Parathyroid adenoma (tissue), 2 donors: ENCODE measurements around the gene ANO10.

Experiments
- H2AFZ ChIP-seq: fragments of 300-600 bp; sonication (generic); one replicate; pipeline ENCODE4 v1.7.0; 2017; ENCODE audit warnings: antibody characterized with exemption, mild to moderate bottlenecking
- H3K27ac ChIP-seq: fragments of 300-600 bp; sonication (generic); one replicate; pipeline ENCODE4 v1.7.0; 2017
- H3K27me3 ChIP-seq: fragments of 300-600 bp; sonication (generic); one replicate; pipeline ENCODE4 v1.7.0; 2017; ENCODE audit warnings: low read length; ENCODE audit not compliant: control insufficient read depth, insufficient read depth
- H3K36me3 ChIP-seq: fragments of 300-600 bp; sonication (generic); one replicate; pipeline ENCODE4 v1.7.0; 2017; ENCODE audit warnings: low read length; ENCODE audit not compliant: control insufficient read depth, insufficient read depth
- H3K4me1 ChIP-seq: fragments of 300-600 bp; sonication (generic); one replicate; pipeline ENCODE4 v1.7.0; 2017; ENCODE audit warnings: control low read depth
- H3K4me2 ChIP-seq: fragments of 300-600 bp; sonication (generic); one replicate; pipeline ENCODE4 v1.7.0; 2017; ENCODE audit warnings: low read length
- H3K4me3 ChIP-seq: fragments of 300-600 bp; sonication (generic); one replicate; pipeline ENCODE4 v1.7.0; 2017; ENCODE audit warnings: low read depth, low read length
- H3K79me2 ChIP-seq: fragments of 300-600 bp; sonication (generic); one replicate; pipeline ENCODE4 v1.7.0; 2017; ENCODE audit warnings: control low read depth
- H3K9ac ChIP-seq: fragments of 300-600 bp; sonication (generic); one replicate; pipeline ENCODE4 v1.7.0; 2017; ENCODE audit warnings: mild to moderate bottlenecking
- H3K9me3 ChIP-seq: fragments of 300-600 bp; sonication (generic); one replicate; pipeline ENCODE4 v1.7.0; 2017; ENCODE audit warnings: low read length; ENCODE audit not compliant: control insufficient read depth
- CTCF ChIP-seq: fragments of 300-600 bp; sonication (generic); IDR thresholded peaks from one replicate; pipeline ENCODE4 v1.7.0; 2017; ENCODE audit warnings: antibody characterized with exemption, mild to moderate bottlenecking
- donor health status: primary hyperparathyroidism.

ANO10 gene

GRCh38 chr3:43409506-43409905 is 212.3 kb downstream of the ANO10 start:
- TF ChIP-seq CTCF: no peak
- Histone ChIP-seq H3K9ac (no peak overlapping the region), H2AFZ (no peak overlapping the region), H3K4me1 (peaks cover 12% of the 10 kb centered on the region), H3K9me3 (no peaks in the 10 kb centered on the region), H3K36me3 (no peaks in the 10 kb centered on the region), H3K27ac (no peak overlapping the region), H3K4me2 (no peak overlapping the region), H3K4me3 (no peak overlapping the region), H3K79me2 (no peaks in the 10 kb centered on the region), H3K27me3 (no peaks in the 10 kb centered on the region)

GRCh38 chr3:43406643-43407023 is 215.2 kb downstream of the ANO10 start:
- no peaks in the 10 kb centered on the region for H3K9me3 ChIP-seq
- no peaks in the 10 kb centered on the region for H3K27me3 ChIP-seq
- no peak overlapping the region for H3K4me2 ChIP-seq
- H3K27ac ChIP-seq: no peak overlapping the region
- H3K4me3 ChIP-seq: no peak overlapping the region
- TF ChIP-seq CTCF: no peak
- H3K79me2 ChIP-seq: no peaks in the 10 kb centered on the region
- H3K9ac ChIP-seq: no peak overlapping the region
- H2AFZ ChIP-seq: no peak overlapping the region
- H3K36me3 ChIP-seq: no peaks in the 10 kb centered on the region
- H3K4me1 ChIP-seq: peaks cover 4% of the 10 kb centered on the region

GRCh38 chr3:43405888-43406642 is 215.7 kb downstream of the ANO10 start:
- no peak for TF ChIP-seq CTCF
- no peak overlapping the region for H3K9ac ChIP-seq
- no peak overlapping the region for H3K27ac ChIP-seq
- no peaks in the 10 kb centered on the region for H3K4me1 ChIP-seq
- H3K27me3 ChIP-seq: no peaks in the 10 kb centered on the region
- H3K79me2 ChIP-seq: no peaks in the 10 kb centered on the region
- H3K4me2 ChIP-seq: no peak overlapping the region
- no peak overlapping the region for H2AFZ ChIP-seq
- no peaks in the 10 kb centered on the region for H3K9me3 ChIP-seq
- H3K4me3 ChIP-seq: no peak overlapping the region
- H3K36me3 ChIP-seq: no peaks in the 10 kb centered on the region

GRCh38 chr3:43400781-43401730 is 220.8 kb downstream of the ANO10 start:
- no peak overlapping the region for H3K9ac ChIP-seq
- H3K4me3 ChIP-seq: no peak overlapping the region
- H3K27me3 ChIP-seq: no peaks in the 10 kb centered on the region
- no peaks in the 10 kb centered on the region for H3K79me2 ChIP-seq
- H3K4me1 ChIP-seq: no peaks in the 10 kb centered on the region
- no peak overlapping the region for H3K4me2 ChIP-seq
- no peak overlapping the region for H3K27ac ChIP-seq
- no peaks in the 10 kb centered on the region for H3K36me3 ChIP-seq
- TF ChIP-seq CTCF: no peak
- H3K9me3 ChIP-seq: no peaks in the 10 kb centered on the region
- no peak overlapping the region for H2AFZ ChIP-seq
